DMS114 treated with DMSO at 0.1 percent for 48 hours (cell line): ENCODE data around the gene RORC.

Experiments used
- DNase-seq: peaks from one replicate; lab custom pipeline; 2025; ENCODE audit not compliant: unreplicated experiment; lab: John Stamatoyannopoulos, UW

RORC gene

GRCh38 chr1:151849126-151849525 lies 17.5 kb upstream of the RORC start:
- DNase-seq, result no peak

GRCh38 chr1:151847867-151848596 lies 16.4 kb upstream of the RORC start:
- no peak for DNase-seq

GRCh38 chr1:151846686-151847237 lies 15.2 kb upstream of the RORC start:
- DNase-seq, result no peak

- no peak for DNase-seq
Measured at GRCh38 chr1:151846062-151846568, 14.5 kb upstream of the RORC start.

GRCh38 chr1:151843398-151843797 lies 11.8 kb upstream of the RORC start:
- no peak for DNase-seq

- no peak for DNase-seq
Measured at GRCh38 chr1:151841141-151841540, 9.5 kb upstream of the RORC start.

GRCh38 chr1:151840421-151840820 lies 8.8 kb upstream of the RORC start:
- no peak for DNase-seq

- DNase-seq, result no peak
Measured at GRCh38 chr1:151839457-151840403, 8.1 kb upstream of the RORC start, which contains the start of gene C2CD4D. TSS of gene C2CD4D (minus strand) at chr1:151839820. CDS start at chr1:151838989, 831 bp downstream.

GRCh38 chr1:151839082-151839412 lies 7.4 kb upstream of the RORC start:
- DNase-seq, result no peak

- no peak for DNase-seq
Measured at GRCh38 chr1:151838222-151839081, 6.8 kb upstream of the RORC start.

- no peak for DNase-seq
Measured at GRCh38 chr1:151837884-151838221, 6.3 kb upstream of the RORC start.

GRCh38 chr1:151837197-151837596 lies 5.6 kb upstream of the RORC start:
- no peak for DNase-seq

GRCh38 chr1:151835596-151835995 lies 4.0 kb upstream of the RORC start:
- no peak for DNase-seq

- no peak for DNase-seq
Measured at GRCh38 chr1:151834239-151834638, 2.6 kb upstream of the RORC start.

- DNase-seq, result no peak
Measured at GRCh38 chr1:151833172-151833900, 1.7 kb upstream of the RORC start.

- no peak for DNase-seq
Measured at GRCh38 chr1:151832318-151832980, 847 bp upstream of the RORC start.

- DNase-seq, result no peak
Measured at GRCh38 chr1:151831256-151831591, 378 bp downstream of the RORC start.

- no peak for DNase-seq
Measured at GRCh38 chr1:151830055-151830454, 1.5 kb downstream of the RORC start.

GRCh38 chr1:151829352-151830046 lies 2.1 kb downstream of the RORC start:
- no peak for DNase-seq
